Fibroblast of pulmonary artery (primary cell): Measurements from ENCODE around the gene RANBP10.

Source experiments
- DNase-seq: peaks from one replicate; pipeline ENCODE4 v3.0.0-alpha.2; 2010; ENCODE audit warnings: low read depth
- H3K4me3 ChIP-seq: replicated peaks from 2 replicates; pipeline ENCODE4 v1.5.1; 2011; ENCODE audit warnings: low read depth, mild to moderate bottlenecking, control low read depth, low read length, moderate library complexity
- CTCF ChIP-seq: IDR thresholded peaks from 2 replicates; pipeline ENCODE4 v1.5.1; 2011; ENCODE audit warnings: mild to moderate bottlenecking, control low read depth, low read length, inconsistent platforms; ENCODE audit errors: missing control alignments

The RANBP10 gene

GRCh38 chr16:67796099-67796718 is 10.2 kb downstream of the RANBP10 start:
- no peak for TF ChIP-seq CTCF
- no peak for DNase-seq
- no peak overlapping the region for H3K4me3 ChIP-seq

GRCh38 chr16:67790071-67790470 is 16.3 kb downstream of the RANBP10 start:
- no peak overlapping the region for H3K4me3 ChIP-seq
- no peak for DNase-seq
- TF ChIP-seq CTCF = no peak

- no peak for TF ChIP-seq CTCF
Observed at GRCh38 chr16:67786491-67786890, 19.9 kb downstream of the RANBP10 start.

GRCh38 chr16:67783353-67783725 is 23.0 kb downstream of the RANBP10 start:
- TF ChIP-seq CTCF = no peak
- no peak overlapping the region for H3K4me3 ChIP-seq
- no peak for DNase-seq

More at GRCh38 chr16:67786491-67786890, 19.9 kb downstream of the RANBP10 start:
- DNase-seq = no peak
- H3K4me3 ChIP-seq = no peak overlapping the region

GRCh38 chr16:67782567-67783352 is 23.6 kb downstream of the RANBP10 start:
- no peak overlapping the region for H3K4me3 ChIP-seq
- DNase-seq = no peak
- no peak for TF ChIP-seq CTCF

- TF ChIP-seq CTCF = no peak
- DNase-seq = no peak
- no peak overlapping the region for H3K4me3 ChIP-seq
Observed at GRCh38 chr16:67781565-67781921, 24.8 kb downstream of the RANBP10 start.
